ENCODE measurements around the gene PYY. TPM values are rescaled to one million over a fixed set of nuclear protein-coding genes. Genes with fewer than 3 reads are reported as not detected.

The PYY gene
- not detected in 2 replicates for polyA plus RNA-seq

DNA sequence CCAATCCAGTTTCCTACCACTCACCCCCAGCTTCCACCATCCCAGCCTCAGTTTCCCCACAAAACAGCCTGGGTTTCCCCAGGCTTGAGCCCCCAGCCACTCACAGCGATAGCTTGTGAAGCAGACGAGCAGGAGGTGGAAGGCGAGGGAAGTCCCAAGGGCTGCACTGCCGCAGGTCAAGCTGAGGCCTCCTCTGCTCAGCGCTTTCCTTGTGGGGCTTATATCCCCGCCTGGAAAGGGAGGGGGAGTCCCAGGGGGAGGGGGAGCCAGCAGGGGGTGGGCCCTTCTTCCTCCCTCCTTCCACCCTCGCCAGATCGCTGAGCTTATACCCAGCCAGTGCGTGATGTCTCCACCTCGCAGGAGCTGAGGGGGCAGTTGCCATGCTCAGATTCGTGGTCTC lies at the start of gene PYY:
Gene PYY, minus strand, starts transcription at position 195 of the 400 bp plus-strand sequence. CDS start 457 bp downstream, outside the sequence.

DNA sequence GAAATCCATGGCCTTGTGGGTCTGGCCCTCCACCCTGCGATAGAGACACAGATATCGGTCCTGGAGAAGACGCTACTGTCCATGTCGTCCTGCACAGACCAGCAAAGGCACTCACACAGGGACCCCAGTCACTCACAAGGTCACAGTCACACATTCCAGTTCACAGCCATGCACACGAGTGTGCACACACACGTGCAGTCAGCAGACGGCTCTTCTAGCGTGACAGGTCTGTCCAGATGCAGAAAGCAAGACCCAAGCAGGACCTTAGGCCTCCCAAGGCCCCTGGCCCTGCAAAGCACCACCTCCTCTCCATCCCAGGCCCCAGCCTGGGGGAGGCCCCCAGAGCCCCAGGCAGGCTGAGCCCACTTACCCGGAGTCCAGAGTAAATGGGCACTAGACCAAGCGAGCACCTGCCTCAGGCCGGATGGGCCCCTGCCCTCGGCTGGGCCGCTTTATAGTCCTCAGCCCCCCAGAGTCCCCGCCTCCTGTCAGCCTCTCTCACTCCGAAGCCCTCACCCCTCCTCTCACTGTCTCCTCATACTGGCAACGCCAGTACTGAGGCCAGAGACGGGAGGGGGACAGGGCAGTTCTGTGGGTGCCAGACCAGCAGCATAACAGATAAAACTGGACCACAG lies 11.6 kb downstream of the PYY start, which contains the start of gene PPY:
Gene PPY, minus strand, starts transcription at position 426 of the 635 bp plus-strand sequence. CDS start 822 bp downstream, outside the sequence.

DNA sequence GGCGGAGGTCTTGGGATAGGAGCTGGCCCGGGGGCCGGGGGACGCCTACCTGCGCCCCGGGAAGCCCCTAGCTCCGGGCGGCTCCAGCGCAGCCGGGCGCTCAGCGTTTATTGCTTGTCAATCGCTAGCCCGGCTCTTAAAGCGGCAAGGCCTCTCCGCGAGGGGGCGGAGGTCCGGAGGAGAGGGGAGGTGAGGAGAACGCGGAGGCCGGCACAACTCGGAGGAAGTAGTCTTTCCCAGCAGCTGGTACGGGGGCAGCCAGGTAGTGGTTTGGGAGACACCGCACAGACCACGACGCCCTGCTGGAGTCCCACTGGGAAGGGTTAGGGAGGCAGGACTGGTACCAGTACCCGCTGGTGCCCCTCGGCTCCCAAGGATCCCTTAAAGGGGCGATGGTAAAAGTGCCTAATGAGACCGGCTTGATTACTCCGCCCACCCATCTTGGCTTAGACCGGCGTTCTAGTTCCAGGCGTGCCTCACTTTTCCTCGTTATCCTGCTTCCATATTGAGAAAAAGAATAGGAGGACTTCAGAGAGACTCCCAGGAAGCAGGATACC lies 46.2 kb downstream of the PYY start, which contains the start of gene MPP2:
Gene MPP2, minus strand, starts transcription at position 112 of the 557 bp plus-strand sequence. CDS start 3,076 bp downstream, outside the sequence.

Other genes starting within 250 kb of the PYY start
- gene SOST, start 195.1 kb downstream of the PYY start, polyA plus RNA-seq: not detected in 2 replicates
- gene DUSP3, start 175.0 kb downstream of the PYY start, polyA plus RNA-seq: 50.5 and 73.5 TPM in 2 replicates
- not detected in 2 replicates for gene CFAP97D1, start 173.5 kb downstream of the PYY start, polyA plus RNA-seq
- gene MPP3, start 120.8 kb downstream of the PYY start, polyA plus RNA-seq: 0.47 and 2.2 TPM in 2 replicates
- not detected in 2 replicates for gene CD300LG, start 106.8 kb downstream of the PYY start, polyA plus RNA-seq
- 1.1 and 2.0 TPM in 2 replicates for gene MPP2, start 46.4 kb downstream of the PYY start, polyA plus RNA-seq
- not detected in 2 replicates for gene PPY, start 11.5 kb downstream of the PYY start, polyA plus RNA-seq
- gene NAGS, start 50.7 kb upstream of the PYY start, polyA plus RNA-seq: not detected in 2 replicates
- 12.3 and 23.1 TPM in 2 replicates for gene TMEM101, start 61.0 kb upstream of the PYY start, polyA plus RNA-seq
- 20.8 and 42.8 TPM in 2 replicates for gene LSM12, start 112.7 kb upstream of the PYY start, polyA plus RNA-seq
- 57.5 and 128 TPM in 2 replicates for gene G6PC3, start 116.8 kb upstream of the PYY start, polyA plus RNA-seq
- gene HDAC5, start 169.7 kb upstream of the PYY start, polyA plus RNA-seq: 1.7 and 4.2 TPM in 2 replicates
- 0.20 and 1.3 TPM in 2 replicates for gene HROB, start 188.0 kb upstream of the PYY start, polyA plus RNA-seq
- not detected in 2 replicates for gene ASB16, start 216.8 kb upstream of the PYY start, polyA plus RNA-seq
- gene TMUB2, start 233.0 kb upstream of the PYY start, polyA plus RNA-seq: 12.4 and 24.1 TPM in 2 replicates
- gene ATXN7L3, start 245.9 kb upstream of the PYY start, polyA plus RNA-seq: 0.93 and 1.9 TPM in 2 replicates